ENCODE data around the gene PROM1. TPM values are rescaled to one million over a fixed set of nuclear protein-coding genes. Genes with fewer than 3 reads are reported as not detected.

PROM1 gene
- total RNA-seq, 3 donors from 2014 or later: 0.64 to 106 (median 40.0) TPM

GRCh38 chr4:15929540-15929939, 154.3 kb downstream of the PROM1 start:
- no peaks in the 10 kb centered on the region for H3K27me3 ChIP-seq
- H3K27ac ChIP-seq: no peak overlapping the region
- no peak for TF ChIP-seq POLR2A (IDR thresholded peaks at IDR 0.05)
- TF ChIP-seq POLR2AphosphoS5 (IDR thresholded peaks at IDR 0.05): no peak
- no peak for TF ChIP-seq CTCF (IDR thresholded peaks at IDR 0.05)
- DNase-seq (ENCODE audit: low spot score in 2 of 2): no peak
- H3K36me3 ChIP-seq: no peaks in the 10 kb centered on the region
- intact Hi-C loops (cut with DNase I; ENCODE audit: low total_unique reads): no loop called here
- no peaks in the 10 kb centered on the region for H3K4me1 ChIP-seq
- no peaks in the 10 kb centered on the region for H3K9me3 ChIP-seq
- no peak overlapping the region for H3K4me3 ChIP-seq

- no peak for TF ChIP-seq CTCF (IDR thresholded peaks at IDR 0.05)
- TF ChIP-seq POLR2A (IDR thresholded peaks at IDR 0.05): no peak
- TF ChIP-seq POLR2AphosphoS5 (IDR thresholded peaks at IDR 0.05): no peak
- H3K27ac ChIP-seq: no peak overlapping the region
- no peaks in the 10 kb centered on the region for H3K4me1 ChIP-seq
- H3K9me3 ChIP-seq: no peaks in the 10 kb centered on the region
- no peaks in the 10 kb centered on the region for H3K27me3 ChIP-seq
- intact Hi-C loops (cut with DNase I; ENCODE audit: low total_unique reads): no loop called here
- no peaks in the 10 kb centered on the region for H3K36me3 ChIP-seq
- DNase-seq (ENCODE audit: low spot score in 2 of 2): no peak
- no peak overlapping the region for H3K4me3 ChIP-seq
These were observed 154.9 kb downstream of the PROM1 start for GRCh38 chr4:15928883-15929282.

- TF ChIP-seq POLR2AphosphoS5 (IDR thresholded peaks at IDR 0.05) (no peak), POLR2A (IDR thresholded peaks at IDR 0.05) (no peak), CTCF (IDR thresholded peaks at IDR 0.05) (no peak)
- intact Hi-C loops (cut with DNase I; ENCODE audit: low total_unique reads): no loop called here
These were observed 157.3 kb downstream of the PROM1 start for GRCh38 chr4:15926486-15926885.

GRCh38 chr4:15925830-15926229, 158.0 kb downstream of the PROM1 start:
- no peaks in the 10 kb centered on the region for H3K4me1 ChIP-seq
- no peak for DNase-seq (ENCODE audit: low spot score in 2 of 2)
- no peaks in the 10 kb centered on the region for H3K27me3 ChIP-seq
- H3K4me3 ChIP-seq: no peak overlapping the region
- H3K36me3 ChIP-seq: no peaks in the 10 kb centered on the region
- TF ChIP-seq POLR2A (IDR thresholded peaks at IDR 0.05): no peak
- TF ChIP-seq POLR2AphosphoS5 (IDR thresholded peaks at IDR 0.05): no peak
- TF ChIP-seq CTCF (IDR thresholded peaks at IDR 0.05): no peak
- intact Hi-C loops (cut with DNase I; ENCODE audit: low total_unique reads): no loop called here
- H3K27ac ChIP-seq: no peak overlapping the region
- H3K9me3 ChIP-seq: no peaks in the 10 kb centered on the region

More at GRCh38 chr4:15926486-15926885, 157.3 kb downstream of the PROM1 start:
- Histone ChIP-seq H3K36me3 (no peaks in the 10 kb centered on the region), H3K27me3 (no peaks in the 10 kb centered on the region), H3K27ac (no peak overlapping the region), H3K9me3 (no peaks in the 10 kb centered on the region), H3K4me3 (no peak overlapping the region), H3K4me1 (no peaks in the 10 kb centered on the region)
- no peak for DNase-seq (ENCODE audit: low spot score in 2 of 2)

GRCh38 chr4:15921592-15921932, 162.3 kb downstream of the PROM1 start:
- Histone ChIP-seq H3K4me3 (no peak overlapping the region), H3K4me1 (no peaks in the 10 kb centered on the region), H3K27me3 (no peaks in the 10 kb centered on the region), H3K36me3 (no peaks in the 10 kb centered on the region), H3K9me3 (no peaks in the 10 kb centered on the region), H3K27ac (no peak overlapping the region)
- intact Hi-C loops (cut with DNase I; ENCODE audit: low total_unique reads): no loop called here
- no peak for DNase-seq (ENCODE audit: low spot score in 2 of 2)
- TF ChIP-seq CTCF (IDR thresholded peaks at IDR 0.05) (no peak), POLR2A (IDR thresholded peaks at IDR 0.05) (no peak), POLR2AphosphoS5 (IDR thresholded peaks at IDR 0.05) (no peak)
